ENCODE data around the gene ASCL2.

GRCh38 chr11:2272946-2273280 is 2.5 kb upstream of the ASCL2 start:
- TF ChIP-seq CTCF (IDR thresholded peaks at IDR 0.05) (no peak), POLR2AphosphoS5 (IDR thresholded peaks at IDR 0.05) (no peak), POLR2A (IDR thresholded peaks at IDR 0.05) (no peak)
